ENCODE measurements around the gene FOXI3. TPM values are rescaled to one million over a fixed set of nuclear protein-coding genes. Genes with fewer than 3 reads are reported as not detected.

FOXI3 gene
- total RNA-seq, 2 donors from 2014 or later, result not detected

DNA sequence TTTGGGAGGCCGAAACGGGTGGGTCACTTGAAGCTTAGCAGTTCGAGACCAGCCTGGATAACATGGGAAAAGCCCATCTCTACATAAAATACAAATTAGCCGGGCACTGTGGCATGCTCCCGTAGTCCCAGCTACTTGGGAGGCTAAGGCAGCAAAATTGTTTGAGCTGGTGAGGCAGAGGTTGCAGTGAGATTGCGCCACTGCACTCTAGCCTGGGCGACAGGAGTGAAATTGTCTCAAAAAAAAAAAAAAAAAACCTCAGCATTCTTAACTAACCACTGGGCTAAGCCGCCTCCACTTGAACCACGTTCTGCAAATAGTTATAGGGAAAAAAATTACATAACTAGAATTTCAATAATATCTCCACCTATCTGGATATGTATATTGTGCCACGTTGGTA, 2.3 kb downstream of the FOXI3 start:
- Histone ChIP-seq H3K27ac (no peak overlapping the region), H3K27me3 (peaks cover 38% of the 10 kb centered on the region), H3K4me1 (no peaks in the 10 kb centered on the region), H3K36me3 (no peaks in the 10 kb centered on the region), H3K9me3 (no peaks in the 10 kb centered on the region), H3K9ac (ENCODE audit: low read depth in 2 of 2, low read length in 2 of 2) (no peak overlapping the region), H3K4me3 (no peak overlapping the region)
- DNase-seq, result no peak
- TF ChIP-seq, protein P1, sequence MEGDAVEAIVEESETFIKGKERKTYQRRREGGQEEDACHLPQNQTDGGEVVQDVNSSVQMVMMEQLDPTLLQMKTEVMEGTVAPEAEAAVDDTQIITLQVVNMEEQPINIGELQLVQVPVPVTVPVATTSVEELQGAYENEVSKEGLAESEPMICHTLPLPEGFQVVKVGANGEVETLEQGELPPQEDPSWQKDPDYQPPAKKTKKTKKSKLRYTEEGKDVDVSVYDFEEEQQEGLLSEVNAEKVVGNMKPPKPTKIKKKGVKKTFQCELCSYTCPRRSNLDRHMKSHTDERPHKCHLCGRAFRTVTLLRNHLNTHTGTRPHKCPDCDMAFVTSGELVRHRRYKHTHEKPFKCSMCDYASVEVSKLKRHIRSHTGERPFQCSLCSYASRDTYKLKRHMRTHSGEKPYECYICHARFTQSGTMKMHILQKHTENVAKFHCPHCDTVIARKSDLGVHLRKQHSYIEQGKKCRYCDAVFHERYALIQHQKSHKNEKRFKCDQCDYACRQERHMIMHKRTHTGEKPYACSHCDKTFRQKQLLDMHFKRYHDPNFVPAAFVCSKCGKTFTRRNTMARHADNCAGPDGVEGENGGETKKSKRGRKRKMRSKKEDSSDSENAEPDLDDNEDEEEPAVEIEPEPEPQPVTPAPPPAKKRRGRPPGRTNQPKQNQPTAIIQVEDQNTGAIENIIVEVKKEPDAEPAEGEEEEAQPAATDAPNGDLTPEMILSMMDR (IDR thresholded peaks at IDR 0.05), result no peak
- intact Hi-C loops (cut with DNase I), result no loop called here

DNA sequence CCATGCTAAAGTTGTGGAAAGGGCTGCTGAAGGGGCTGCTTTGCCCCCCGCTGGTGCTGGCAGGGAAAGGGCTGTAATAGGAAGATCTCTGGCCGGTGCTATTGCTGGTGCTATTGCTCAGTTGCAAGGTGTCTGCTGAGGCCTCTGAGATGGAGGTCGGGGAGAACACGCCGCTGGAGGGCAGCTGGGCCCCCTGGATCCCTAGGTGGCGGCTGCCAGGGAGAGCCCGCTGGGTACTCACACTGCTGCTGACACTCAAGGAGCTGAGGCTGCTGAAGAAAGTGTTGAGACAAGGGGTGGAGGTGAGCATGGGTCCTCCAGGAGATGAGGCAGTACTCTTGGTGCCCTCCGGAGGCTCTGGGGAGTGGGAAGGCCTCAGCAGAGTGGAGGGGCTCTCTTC, 4.2 kb downstream of the FOXI3 start:
- H3K27ac ChIP-seq, result no peak overlapping the region
- no peak for DNase-seq
- no peak overlapping the region for H3K4me3 ChIP-seq
- peaks cover 26% of the 10 kb centered on the region for H3K27me3 ChIP-seq
- no peaks in the 10 kb centered on the region for H3K36me3 ChIP-seq
- H3K9me3 ChIP-seq, result no peaks in the 10 kb centered on the region
- intact Hi-C loops (cut with DNase I), result no loop called here
- H3K4me1 ChIP-seq, result no peaks in the 10 kb centered on the region
- no peak overlapping the region for H3K9ac ChIP-seq (ENCODE audit: low read depth in 2 of 2, low read length in 2 of 2)
- TF ChIP-seq, protein P1 (IDR thresholded peaks at IDR 0.05), result no peak

DNA sequence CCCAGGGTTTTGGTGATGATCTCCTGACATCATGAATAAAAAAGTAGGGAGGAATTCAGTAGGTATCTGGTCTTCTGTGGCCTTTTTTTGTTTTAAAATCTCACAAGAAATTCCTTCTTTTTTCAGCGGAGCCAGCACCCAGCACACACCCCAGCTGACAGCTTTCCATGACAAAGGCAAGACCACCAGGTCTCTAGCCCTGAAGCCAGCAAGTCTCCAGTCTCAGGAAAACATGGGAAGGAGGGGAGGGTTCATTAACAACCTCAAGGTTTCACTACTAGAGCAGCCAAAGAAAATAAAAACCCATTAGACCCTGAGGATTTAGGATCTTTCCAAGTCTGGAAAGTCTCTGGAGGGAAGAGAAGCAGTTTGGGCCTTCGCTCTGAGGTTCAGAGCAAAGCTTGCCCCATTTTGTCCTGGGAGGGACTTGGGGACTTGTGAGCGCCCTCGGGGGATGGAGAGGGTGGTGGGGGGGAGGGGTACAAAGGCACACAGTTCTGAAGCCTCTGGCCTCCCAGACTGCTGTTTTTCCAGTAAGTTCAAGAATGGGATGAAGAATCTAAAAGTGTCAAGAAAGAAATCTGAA, 9.0 kb downstream of the FOXI3 start:
- Histone ChIP-seq H3K36me3 (no peaks in the 10 kb centered on the region), H3K9me3 (no peaks in the 10 kb centered on the region), H3K4me3 (no peak overlapping the region), H3K27me3 (no peaks in the 10 kb centered on the region), H3K9ac (ENCODE audit: low read depth in 2 of 2, low read length in 2 of 2) (no peak overlapping the region), H3K27ac (no peak overlapping the region), H3K4me1 (no peaks in the 10 kb centered on the region)
- intact Hi-C loops (cut with DNase I), result no loop called here
- no peak for DNase-seq
- TF ChIP-seq, protein P1 (IDR thresholded peaks at IDR 0.05), result no peak

DNA sequence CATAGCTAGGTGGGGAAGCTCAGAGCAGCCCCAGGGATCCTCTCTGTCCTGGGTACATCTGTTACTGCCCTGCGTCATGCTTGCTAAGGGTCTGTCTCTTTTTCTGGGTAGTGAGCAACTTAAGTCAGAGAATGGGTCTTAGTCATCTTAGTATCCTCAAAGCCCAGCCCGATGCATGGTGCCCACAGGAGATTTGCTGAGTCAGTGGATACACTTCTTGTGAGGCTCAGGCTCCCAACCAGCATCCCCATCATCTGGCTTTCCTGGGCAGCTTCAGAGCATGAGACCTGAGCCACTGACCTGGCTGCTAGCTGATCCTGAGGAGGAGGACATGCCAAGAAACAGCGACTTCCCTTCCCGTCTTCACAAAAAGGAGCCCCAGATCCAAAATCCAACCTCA, 10.0 kb downstream of the FOXI3 start:
- TF ChIP-seq, protein P1 (IDR thresholded peaks at IDR 0.05), result no peak
- no peaks in the 10 kb centered on the region for H3K4me1 ChIP-seq
- H3K27me3 ChIP-seq, result no peaks in the 10 kb centered on the region
- no peaks in the 10 kb centered on the region for H3K36me3 ChIP-seq
- intact Hi-C loops (cut with DNase I), result no loop called here
- H3K4me3 ChIP-seq, result no peak overlapping the region
- no peak overlapping the region for H3K9ac ChIP-seq (ENCODE audit: low read depth in 2 of 2, low read length in 2 of 2)
- no peaks in the 10 kb centered on the region for H3K9me3 ChIP-seq
- no peak overlapping the region for H3K27ac ChIP-seq
- no peak for DNase-seq

DNA sequence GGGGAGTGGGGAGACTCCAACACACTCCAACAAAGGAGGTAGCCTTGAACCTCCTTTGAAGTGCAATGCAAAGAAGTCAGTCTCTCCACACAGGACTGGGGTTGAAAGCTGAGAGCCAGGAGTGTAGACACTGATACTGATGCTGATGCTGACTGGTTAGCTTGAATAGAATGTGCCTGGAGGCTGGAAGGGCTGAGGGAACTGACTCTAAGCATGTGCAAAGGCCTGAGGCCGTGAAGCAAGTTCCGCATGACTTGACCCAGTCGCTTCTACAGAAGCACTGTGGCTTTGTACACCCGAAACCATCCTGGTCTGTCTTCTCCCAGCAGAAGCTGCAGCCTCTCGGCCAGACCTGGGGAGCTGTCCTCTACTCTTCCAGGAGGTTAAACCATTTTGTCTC, 10.4 kb downstream of the FOXI3 start:
- Histone ChIP-seq H3K27ac (no peak overlapping the region), H3K27me3 (no peaks in the 10 kb centered on the region), H3K4me3 (no peak overlapping the region), H3K9me3 (no peaks in the 10 kb centered on the region), H3K9ac (ENCODE audit: low read depth in 2 of 2, low read length in 2 of 2) (no peak overlapping the region), H3K36me3 (no peaks in the 10 kb centered on the region), H3K4me1 (no peaks in the 10 kb centered on the region)
- DNase-seq, result no peak
- intact Hi-C loops (cut with DNase I), result no loop called here
- TF ChIP-seq, protein P1 (IDR thresholded peaks at IDR 0.05), result no peak

Data from colonic mucosa (tissue), 4 donors.